HG03442 (cell line): Measurements from ENCODE around the gene ATG7.
"Not testable (repeated sequence)": the region's sequence is repeated elsewhere in the genome, so short reads cannot be mapped to it uniquely, and the experiment has no call there.

Source experiments
- ATAC-seq: cut with Tn5 transposase; IDR thresholded peaks from one replicate; pipeline ENCODE4 v1.9.1; 2021; ENCODE audit warnings: mild to moderate bottlenecking, moderate library complexity; ENCODE audit not compliant: unreplicated experiment

Gene ATG7

GRCh38 chr3:11581237-11582190, 309.3 kb downstream of the ATG7 start:
- ATAC-seq = no peak

- ATAC-seq = no peak
These were observed 310.2 kb downstream of the ATG7 start for GRCh38 chr3:11582191-11582968.

- ATAC-seq = no peak
These were observed 311.0 kb downstream of the ATG7 start for GRCh38 chr3:11583235-11583634.

- no peak for ATAC-seq
These were observed 311.4 kb downstream of the ATG7 start for GRCh38 chr3:11583638-11584046.

GRCh38 chr3:11584570-11584969, 312.4 kb downstream of the ATG7 start:
- no peak for ATAC-seq

GRCh38 chr3:11587766-11588165, 315.6 kb downstream of the ATG7 start:
- ATAC-seq = no peak

- ATAC-seq = no peak
These were observed 316.1 kb downstream of the ATG7 start for GRCh38 chr3:11588338-11588737.

- no peak for ATAC-seq
These were observed 316.6 kb downstream of the ATG7 start for GRCh38 chr3:11588755-11589154.

- no peak for ATAC-seq
These were observed 317.5 kb downstream of the ATG7 start for GRCh38 chr3:11589706-11590105.

- ATAC-seq = no peak
These were observed 318.8 kb downstream of the ATG7 start for GRCh38 chr3:11591002-11591355.

- no peak for ATAC-seq
These were observed 319.4 kb downstream of the ATG7 start for GRCh38 chr3:11591391-11592282.

- no peak for ATAC-seq
These were observed 320.5 kb downstream of the ATG7 start for GRCh38 chr3:11592445-11593298.

GRCh38 chr3:11593318-11594034, 321.3 kb downstream of the ATG7 start:
- no peak for ATAC-seq

- not testable (repeated sequence) for ATAC-seq
These were observed 322.8 kb downstream of the ATG7 start for GRCh38 chr3:11595024-11595423.

- no peak for ATAC-seq
These were observed 324.2 kb downstream of the ATG7 start for GRCh38 chr3:11596387-11596786.

GRCh38 chr3:11600501-11601282, 328.5 kb downstream of the ATG7 start:
- no peak for ATAC-seq

- peak; percentile 96 for ATAC-seq
These were observed 329.4 kb downstream of the ATG7 start for GRCh38 chr3:11601446-11602238.
